Small intestine (tissue), 7 donors: Measurements from ENCODE around the gene GRK2. TPM values are rescaled to one million over a fixed set of nuclear protein-coding genes. Genes with fewer than 3 reads are reported as not detected.

Experiments used
- DNase-seq, 2 donors: peaks; one replicate each; pipeline versions ENCODE4 v3.0.0 to v3.0.0-alpha.2; 2013
- FAIRE-seq: peaks from 2 replicates; lab custom pipeline; 2012; peaks lifted over from hg19 to GRCh38; lab: Jason Lieb, UNC
- H3K27ac ChIP-seq, 3 donors: one replicate each; pipeline ENCODE4 v1.5.1; 2013; ENCODE audit warnings: low read length in 2 of 3, mild to moderate bottlenecking in 2 of 3, control low read depth in 1 of 3, inconsistent platforms in 1 of 3, low read depth in 1 of 3, moderate library complexity in 1 of 3
- H3K27me3 ChIP-seq, 3 donors: one replicate each; pipeline ENCODE4 v1.6.1; 2013; ENCODE audit warnings: low read length in 3 of 3, inconsistent platforms in 1 of 3; ENCODE audit not compliant: control insufficient read depth in 3 of 3, insufficient read depth in 3 of 3
- H3K36me3 ChIP-seq, 3 donors: one replicate each; pipeline ENCODE4 v1.6.1; 2013; ENCODE audit warnings: low read length in 3 of 3, inconsistent platforms in 1 of 3, low read depth in 1 of 3, mild to moderate bottlenecking in 1 of 3, moderate library complexity in 1 of 3; ENCODE audit not compliant: control insufficient read depth in 3 of 3, insufficient read depth in 2 of 3
- H3K4me1 ChIP-seq, 3 donors: one replicate each; pipeline ENCODE4 v1.6.1; 2013; ENCODE audit warnings: low read length in 2 of 3, inconsistent platforms in 1 of 3, low read depth in 1 of 3, mild to moderate bottlenecking in 1 of 3, moderate library complexity in 1 of 3; ENCODE audit not compliant: control insufficient read depth in 3 of 3, insufficient read depth in 2 of 3
- H3K4me3 ChIP-seq, 3 donors: one replicate each; pipeline ENCODE4 v1.5.1; 2013; ENCODE audit warnings: low read length in 3 of 3, control low read depth in 1 of 3, inconsistent platforms in 1 of 3, low read depth in 1 of 3, mild to moderate bottlenecking in 1 of 3, moderate library complexity in 1 of 3
- H3K9me3 ChIP-seq, 2 donors: one replicate each; pipeline ENCODE4 v1.6.1; 2013; ENCODE audit warnings: low read depth in 1 of 2, low read length in 1 of 2; ENCODE audit not compliant: control insufficient read depth in 2 of 2, insufficient read depth in 1 of 2
- WGBS, 3 donors: extraction: QIAGEN DNeasy Blood & Tissue Kit; methylation state at CpG; one replicate each; pipeline ENCODE4 v1.1.7; 2013; 5-methylcytosine and 5-hydroxymethylcytosine counted together
- polyA plus RNA-seq, 4 donors: library from polyadenylated mRNA; stranded (reverse) in 3 of 4; unstranded in 1 of 4; fragments of 200-250 nt in 3 of 4; fragments of 120-200 nt in 1 of 4; gene quantifications; one replicate each; pipeline versions ENCODE4 v1.2.1 to v1.2.3, GENCODE V29; 2013
- donor health status: healthy with polysubstance abuse.
- donor health status: control.
- donor health status: control.
- donor health status: Bipolar disorder and iron deficiency.
- donor health status: healthy.

The GRK2 gene
- polyA plus RNA-seq, 4 donors = 78.3 to 153 (median 102) TPM

GRCh38 chr11:67248653-67249052 lies 17.6 kb upstream of the GRK2 start:
- Histone ChIP-seq H3K36me3 (peaks cover 43 to 74% (median 66%) of the 10 kb centered on the region in 3 donors), H3K9me3 (no peaks in the 10 kb centered on the region), H3K27me3 (no peaks in the 10 kb centered on the region), H3K4me3 (no peak overlapping the region), H3K27ac (no peak overlapping the region), H3K4me1 (peaks cover 0 to 6% (median 0%) of the 10 kb centered on the region in 3 donors)
- FAIRE-seq (no peak), DNase-seq (no peak)

- Histone ChIP-seq H3K27ac (no peak overlapping the region), H3K4me3 (no peak overlapping the region), H3K36me3 (peaks cover 44 to 78% (median 71%) of the 10 kb centered on the region in 3 donors), H3K27me3 (no peaks in the 10 kb centered on the region), H3K4me1 (peaks cover 0 to 9% (median 0%) of the 10 kb centered on the region in 3 donors), H3K9me3 (no peaks in the 10 kb centered on the region)
- 93 to 96% (median 94%) methylated on average over 35 to 37 of the region's 37 CpGs for WGBS, 3 donors
- DNase-seq = no peak
- FAIRE-seq = no peak
Observed at GRCh38 chr11:67250059-67251043, 15.9 kb upstream of the GRK2 start.

GRCh38 chr11:67251841-67252240 lies 14.4 kb upstream of the GRK2 start:
- DNase-seq (no peak), FAIRE-seq (no peak)
- H3K27ac ChIP-seq = no peak overlapping the region
- no peaks in the 10 kb centered on the region for H3K27me3 ChIP-seq
- peaks cover 38 to 84% (median 68%) of the 10 kb centered on the region in 3 donors for H3K36me3 ChIP-seq
- 87 to 100% (median 93%) methylated on average over 1 of the region's 1 CpG for WGBS, 3 donors
- peaks cover 0 to 9% (median 0%) of the 10 kb centered on the region in 3 donors for H3K4me1 ChIP-seq
- no peak overlapping the region for H3K4me3 ChIP-seq
- no peaks in the 10 kb centered on the region for H3K9me3 ChIP-seq

GRCh38 chr11:67252831-67253239 lies 13.4 kb upstream of the GRK2 start:
- no peak for FAIRE-seq
- H3K36me3 ChIP-seq = peaks cover 38 to 81% (median 67%) of the 10 kb centered on the region in 3 donors

GRCh38 chr11:67253872-67254624 lies 12.2 kb upstream of the GRK2 start:
- no peaks in the 10 kb centered on the region for H3K9me3 ChIP-seq
- peak overlapping the region in 1 of 3 donors; percentile 14 for H3K27ac ChIP-seq
- peaks cover 30 to 78% (median 58%) of the 10 kb centered on the region in 3 donors for H3K36me3 ChIP-seq
- DNase-seq (peak in 1 of 2 donors; percentile 36), FAIRE-seq (no peak)
- H3K4me1 ChIP-seq = peaks cover 0 to 9% (median 0%) of the 10 kb centered on the region in 3 donors
- 94% methylated on average over 14 of the region's 14 CpGs for WGBS, 3 donors
- H3K27me3 ChIP-seq = no peaks in the 10 kb centered on the region
- no peak overlapping the region for H3K4me3 ChIP-seq

More at GRCh38 chr11:67252831-67253239, 13.4 kb upstream of the GRK2 start:
- Histone ChIP-seq H3K27me3 (no peaks in the 10 kb centered on the region), H3K27ac (no peak overlapping the region), H3K4me1 (peaks cover 0 to 9% (median 0%) of the 10 kb centered on the region in 3 donors), H3K9me3 (no peaks in the 10 kb centered on the region), H3K4me3 (no peak overlapping the region)
- WGBS, 3 donors = 76 to 91% (median 82%) methylated on average over 4 of the region's 4 CpGs
- DNase-seq = peak; percentile 38 to 43

- no peak for DNase-seq
- H3K27ac ChIP-seq = no peak overlapping the region
- no peak for FAIRE-seq
- peaks cover 0 to 9% (median 0%) of the 10 kb centered on the region in 3 donors for H3K4me1 ChIP-seq
- 85 to 90% (median 86%) methylated on average over 15 of the region's 15 CpGs for WGBS, 3 donors
- no peaks in the 10 kb centered on the region for H3K27me3 ChIP-seq
- H3K4me3 ChIP-seq = no peak overlapping the region
- no peaks in the 10 kb centered on the region for H3K9me3 ChIP-seq
- peaks cover 30 to 74% (median 53%) of the 10 kb centered on the region in 3 donors for H3K36me3 ChIP-seq
Observed at GRCh38 chr11:67254798-67255197, 11.5 kb upstream of the GRK2 start.

- no peak for FAIRE-seq
- no peak overlapping the region for H3K27ac ChIP-seq
- peaks cover 0 to 9% (median 0%) of the 10 kb centered on the region in 3 donors for H3K4me1 ChIP-seq
- no peaks in the 10 kb centered on the region for H3K9me3 ChIP-seq
- H3K4me3 ChIP-seq = no peak overlapping the region
- H3K27me3 ChIP-seq = no peaks in the 10 kb centered on the region
- no peak for DNase-seq
- H3K36me3 ChIP-seq = peaks cover 25 to 69% (median 48%) of the 10 kb centered on the region in 3 donors
- 85 to 92% (median 92%) methylated on average over 10 of the region's 10 CpGs for WGBS, 3 donors
Observed at GRCh38 chr11:67255353-67255752, 10.9 kb upstream of the GRK2 start.

GRCh38 chr11:67255864-67256263 lies 10.4 kb upstream of the GRK2 start:
- no peaks in the 10 kb centered on the region for H3K9me3 ChIP-seq
- no peak overlapping the region for H3K27ac ChIP-seq
- 91 to 96% (median 91%) methylated on average over 5 to 8 of the region's 8 CpGs for WGBS, 3 donors
- H3K4me1 ChIP-seq = peaks cover 0 to 14% (median 0%) of the 10 kb centered on the region in 3 donors
- no peaks in the 10 kb centered on the region for H3K27me3 ChIP-seq
- H3K4me3 ChIP-seq = no peak overlapping the region
- peaks cover 20 to 63% (median 43%) of the 10 kb centered on the region in 3 donors for H3K36me3 ChIP-seq
- FAIRE-seq = no peak
- DNase-seq = no peak
